HG03442 (cell line): ENCODE results near the gene UBAP1L.
"Not testable (repeated sequence)": the region's sequence is repeated elsewhere in the genome, so short reads cannot be mapped to it uniquely, and the experiment has no call there.

Source experiments
- ATAC-seq: cut with Tn5 transposase; IDR thresholded peaks from one replicate; pipeline ENCODE4 v1.9.1; 2021; ENCODE audit warnings: mild to moderate bottlenecking, moderate library complexity; ENCODE audit not compliant: unreplicated experiment

UBAP1L gene

DNA sequence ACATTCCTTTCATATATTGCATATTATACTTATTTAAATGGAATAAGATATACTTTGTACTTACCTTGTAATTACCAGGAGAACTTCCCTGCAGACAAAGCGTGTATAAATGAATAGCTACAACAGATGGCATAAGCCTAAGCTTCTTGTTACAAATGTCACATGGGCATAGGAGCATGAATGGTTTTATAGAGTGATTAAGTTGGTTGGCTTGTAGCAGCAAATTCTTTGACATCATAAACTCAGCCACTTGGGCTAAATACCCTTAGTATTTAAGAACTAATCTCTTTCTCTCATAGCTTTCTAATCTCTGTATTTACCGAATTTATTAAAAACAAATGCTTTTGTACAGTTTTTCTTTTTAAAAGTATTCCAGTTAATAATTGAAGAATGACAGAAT is at the start of gene UBAP1L:
Gene UBAP1L, minus strand, starts transcription at position 115 of the 400 bp plus-strand sequence. CDS start 8,985 bp downstream, outside the sequence.
- no peak for ATAC-seq

DNA sequence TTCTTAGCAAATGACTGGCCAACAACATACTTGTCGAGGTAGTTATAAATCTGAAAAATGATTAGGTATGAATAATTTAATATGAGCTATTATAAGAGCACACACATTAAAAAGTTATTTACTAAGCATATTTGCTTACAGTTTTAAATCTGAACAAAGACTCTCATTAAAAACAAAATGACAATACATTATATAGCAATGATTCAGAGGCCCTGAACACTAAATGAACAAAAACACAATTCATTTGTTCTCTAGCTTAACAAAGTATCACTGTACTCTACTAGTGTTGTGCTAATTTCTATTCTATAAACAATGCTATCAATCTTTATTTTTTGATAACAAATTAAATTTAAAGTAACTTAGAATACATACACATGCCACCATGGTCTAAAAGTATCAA is 49.1 kb upstream of the UBAP1L start:
- no peak for ATAC-seq

DNA sequence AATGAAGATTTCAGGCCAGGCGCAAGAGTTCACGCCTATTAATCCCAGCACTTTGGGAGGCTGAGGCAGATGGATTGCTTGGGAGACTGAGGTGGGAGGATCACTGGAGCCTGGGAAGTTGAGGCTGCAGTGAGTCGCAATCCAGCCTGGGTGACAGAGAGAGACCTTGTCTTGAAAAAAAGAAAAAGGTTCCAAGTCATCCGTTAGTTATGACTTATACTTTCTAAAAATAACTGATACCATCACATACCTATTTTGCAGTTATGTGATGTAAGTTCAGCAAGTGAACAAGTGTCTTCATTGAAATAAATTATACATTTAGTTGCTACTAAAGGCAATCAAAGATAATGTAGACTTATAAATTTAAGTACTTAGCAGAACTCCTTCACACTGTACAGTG is 48.0 kb upstream of the UBAP1L start:
- ATAC-seq, result no peak

DNA sequence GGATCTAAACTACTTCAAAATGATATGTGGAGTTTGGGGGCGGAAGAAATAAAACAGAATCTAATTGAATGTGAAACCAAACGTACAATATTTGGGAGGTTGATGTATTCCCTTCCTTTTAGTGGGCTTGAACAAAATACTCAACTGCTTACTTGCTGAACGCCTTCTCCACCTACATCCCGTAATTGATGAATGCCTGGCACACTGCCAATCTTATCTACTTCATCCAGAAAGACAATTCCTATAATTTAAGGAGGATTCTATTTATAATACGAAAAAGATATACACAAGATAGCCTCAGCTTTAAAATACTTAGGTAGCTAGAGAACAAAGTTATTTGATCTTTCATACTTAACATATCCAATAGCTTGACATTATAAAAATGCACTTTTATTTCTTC is 41.7 kb upstream of the UBAP1L start:
- no peak for ATAC-seq

DNA sequence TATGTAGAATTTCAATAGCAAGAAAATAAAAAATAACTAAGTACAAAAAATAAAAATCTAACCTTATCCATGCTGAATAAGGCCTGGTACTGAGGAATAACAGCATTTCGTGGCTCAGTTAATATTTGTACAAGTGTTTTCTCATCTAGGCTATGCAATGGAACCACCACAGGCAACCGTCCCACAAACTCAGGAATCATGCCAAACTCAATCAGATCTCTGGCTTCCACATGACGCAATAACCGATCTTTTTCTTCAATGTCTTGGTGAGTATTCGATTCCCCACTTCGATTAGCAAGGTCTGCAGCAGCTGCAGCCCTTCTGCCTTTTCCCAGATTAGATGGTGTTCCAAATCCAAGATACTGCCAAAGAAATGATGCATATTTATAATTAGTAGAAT is 39.7 kb upstream of the UBAP1L start:
- ATAC-seq, result no peak

DNA sequence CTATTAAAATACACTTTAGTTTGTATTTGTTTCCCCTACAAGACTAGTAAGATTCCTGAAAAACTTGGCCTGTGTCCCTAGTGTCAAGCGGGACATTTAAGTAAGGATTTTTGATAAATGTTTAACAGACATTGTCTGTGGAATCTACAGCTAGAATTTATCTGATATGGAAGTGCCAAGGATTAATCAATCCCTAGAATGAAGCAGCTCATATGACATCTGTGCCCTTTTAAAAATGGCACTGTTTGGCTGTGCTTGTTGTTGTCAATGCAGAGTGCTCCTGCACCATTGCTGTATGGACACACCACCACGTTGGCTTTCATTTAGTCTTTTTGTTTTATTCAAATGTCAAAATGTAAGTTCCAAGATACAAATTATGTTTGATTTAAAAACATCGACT is 32.9 kb upstream of the UBAP1L start:
- ATAC-seq, result no peak

DNA sequence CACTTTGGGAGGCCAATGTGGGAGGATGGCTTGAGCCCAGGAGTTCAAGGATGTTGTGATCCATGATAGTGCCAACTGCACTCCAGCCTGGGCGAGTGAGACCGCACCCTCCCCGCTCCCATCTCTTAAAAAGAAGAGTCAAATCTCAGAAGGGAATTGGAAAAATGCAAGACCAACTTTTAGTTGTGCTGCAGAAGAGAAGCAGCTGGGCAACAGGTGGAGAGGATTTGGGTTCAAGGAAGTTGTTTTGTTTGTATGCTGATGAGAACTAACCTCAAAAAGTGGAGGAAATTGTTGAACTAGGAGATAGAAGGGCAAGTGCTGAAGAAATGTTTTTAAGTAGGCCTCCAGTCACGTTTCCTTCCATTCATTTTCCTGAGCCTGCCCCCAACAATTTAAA is 31.4 kb upstream of the UBAP1L start:
- no peak for ATAC-seq

DNA sequence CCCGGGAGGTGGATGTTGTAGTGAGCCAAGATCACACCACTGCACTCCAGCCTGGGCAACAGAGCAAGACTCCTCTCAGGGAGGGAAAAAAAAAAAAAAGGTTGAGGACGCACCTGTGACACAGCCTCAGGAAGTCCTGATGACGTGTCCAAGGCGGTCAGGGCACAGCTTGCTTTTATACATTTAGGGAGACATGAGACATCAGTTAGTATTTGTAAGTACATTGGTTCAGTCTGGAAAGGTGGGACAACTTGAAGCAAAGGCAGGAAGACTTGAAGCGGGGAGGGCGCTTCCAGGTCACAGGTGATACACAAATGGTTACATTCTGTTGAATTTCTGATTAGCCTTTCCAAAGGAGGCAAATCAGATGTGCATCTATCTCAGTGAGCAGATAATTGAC is 23.6 kb upstream of the UBAP1L start:
- ATAC-seq, result not testable (repeated sequence)

DNA sequence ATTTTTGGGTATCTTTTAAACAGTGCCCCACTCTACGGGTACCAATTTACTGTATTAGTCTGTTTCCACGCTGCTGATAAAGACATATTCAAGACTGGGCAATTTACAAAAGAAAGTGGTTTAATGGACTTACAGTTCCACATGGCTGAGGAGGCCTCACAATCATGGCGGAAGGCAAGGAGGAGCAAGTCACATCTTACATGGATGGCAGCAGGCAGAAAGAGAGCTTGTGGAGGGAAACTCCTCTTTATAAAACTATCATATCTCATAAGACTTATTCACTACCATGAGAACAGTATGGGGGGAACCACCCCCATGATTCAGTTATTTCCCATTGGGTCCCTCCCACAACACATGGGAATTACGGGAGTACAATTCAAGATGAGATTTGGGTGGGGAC is 22.9 kb upstream of the UBAP1L start:
- ATAC-seq, result not testable (repeated sequence)

DNA sequence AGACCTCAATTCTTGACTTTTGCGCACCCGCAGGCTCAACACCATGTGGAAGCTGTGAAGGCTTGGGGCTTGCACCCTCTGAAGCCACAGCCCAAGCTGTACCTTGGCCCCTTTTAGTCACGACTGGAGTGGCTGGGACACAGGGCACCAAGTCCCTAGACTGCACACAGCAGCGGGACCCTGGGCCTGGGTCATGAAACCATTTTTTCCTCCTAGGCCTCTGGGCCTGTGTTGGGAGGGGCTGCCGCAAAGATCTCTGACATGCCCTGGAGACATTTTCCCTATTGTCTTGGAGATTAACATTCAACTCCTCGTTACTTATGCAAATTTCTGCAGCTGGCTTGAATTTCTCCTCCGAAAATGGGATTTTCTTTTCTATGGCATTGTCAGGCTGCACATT is 22.1 kb upstream of the UBAP1L start:
- ATAC-seq, result not testable (repeated sequence)

DNA sequence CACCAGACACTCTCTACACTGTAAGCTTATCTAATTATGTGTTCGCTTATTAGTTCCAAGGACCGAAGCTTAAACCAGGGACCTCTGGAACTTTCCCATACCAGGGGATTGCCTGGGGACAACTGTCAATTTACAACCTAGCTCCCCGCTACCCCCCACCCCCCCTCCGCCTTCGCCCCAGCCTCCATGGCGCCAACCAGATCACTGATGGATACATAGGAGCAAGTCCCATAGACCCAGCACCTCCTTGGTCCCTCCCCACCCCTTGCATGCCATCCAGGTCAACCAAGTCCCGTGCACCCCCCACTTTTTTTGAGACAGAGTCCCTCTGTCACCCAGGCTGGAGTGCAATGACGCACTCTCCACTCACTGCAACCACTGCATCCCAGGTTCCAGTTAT is 19.5 kb upstream of the UBAP1L start:
- ATAC-seq, result no peak

DNA sequence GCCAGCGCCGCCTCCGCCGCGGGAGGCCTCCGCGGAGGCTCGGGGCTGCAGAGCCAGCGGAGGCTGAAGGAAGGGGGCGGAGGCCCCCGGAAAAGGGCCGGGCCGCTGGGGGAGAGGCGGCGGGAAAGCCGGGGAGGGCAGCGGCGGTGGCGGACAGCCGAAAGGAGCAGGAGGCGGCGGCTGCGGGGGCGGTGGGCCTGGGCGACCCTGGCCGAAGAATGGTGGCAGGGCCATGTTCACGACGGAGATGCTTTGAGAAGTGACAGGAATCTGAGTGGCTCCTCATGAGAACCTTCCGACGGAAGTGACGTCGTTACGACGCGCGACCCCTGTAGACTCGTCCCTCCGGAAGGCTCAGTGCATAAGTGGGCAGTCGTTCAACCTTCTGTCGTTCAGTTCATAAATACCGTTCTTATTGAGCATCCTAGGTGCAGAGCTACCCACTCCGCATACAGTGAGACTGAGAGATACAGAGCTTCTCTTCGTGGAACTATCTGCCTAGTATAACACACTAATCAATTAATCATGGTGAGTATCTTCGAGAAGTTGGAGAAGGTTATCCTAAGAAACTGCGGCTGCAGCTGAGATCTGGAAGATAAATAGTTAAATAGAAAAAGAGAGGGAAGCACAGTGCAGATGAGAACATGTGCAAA is 18.7 kb upstream of the UBAP1L start, which contains the start of gene PDCD7:
Gene PDCD7, minus strand, starts transcription at position 261 of the 653 bp plus-strand sequence. Its CDS starts 27 bp downstream, at position 234.
- peak; percentile 86 for ATAC-seq

DNA sequence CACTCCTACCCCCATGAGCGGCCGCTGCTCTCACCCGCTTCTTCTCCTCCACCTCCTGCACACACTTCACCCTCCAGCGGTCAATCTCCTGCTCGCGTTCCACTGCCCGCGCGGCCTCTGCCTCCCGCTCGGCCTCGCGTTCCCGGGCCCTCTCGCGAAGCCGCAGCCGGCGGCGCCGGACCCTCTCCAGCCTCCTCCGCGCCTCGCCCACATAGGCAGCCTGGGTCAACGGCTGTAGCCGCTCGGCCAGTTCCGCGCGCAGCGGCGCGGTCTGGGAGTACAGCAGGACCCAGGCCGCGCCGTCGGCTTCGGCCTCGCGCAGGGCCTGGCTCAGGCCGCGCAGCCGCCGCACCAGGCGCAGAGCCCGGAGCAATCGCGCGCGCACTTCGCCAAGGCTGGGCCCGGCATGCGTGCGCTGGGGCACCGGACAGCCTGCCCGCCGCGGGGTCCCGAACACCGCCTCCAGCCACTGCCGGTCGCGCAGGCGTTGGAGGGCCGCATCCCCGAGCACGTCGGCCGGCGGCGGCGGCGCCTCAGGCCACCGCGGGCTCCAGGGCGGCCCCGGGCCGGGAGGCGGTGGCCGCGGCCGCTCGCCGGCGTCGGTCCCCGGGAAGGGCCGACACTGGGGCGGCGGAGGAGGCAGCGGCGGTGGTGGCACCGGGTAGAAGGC is 18.0 kb upstream of the UBAP1L start:
- ATAC-seq, result peak; percentile 34

DNA sequence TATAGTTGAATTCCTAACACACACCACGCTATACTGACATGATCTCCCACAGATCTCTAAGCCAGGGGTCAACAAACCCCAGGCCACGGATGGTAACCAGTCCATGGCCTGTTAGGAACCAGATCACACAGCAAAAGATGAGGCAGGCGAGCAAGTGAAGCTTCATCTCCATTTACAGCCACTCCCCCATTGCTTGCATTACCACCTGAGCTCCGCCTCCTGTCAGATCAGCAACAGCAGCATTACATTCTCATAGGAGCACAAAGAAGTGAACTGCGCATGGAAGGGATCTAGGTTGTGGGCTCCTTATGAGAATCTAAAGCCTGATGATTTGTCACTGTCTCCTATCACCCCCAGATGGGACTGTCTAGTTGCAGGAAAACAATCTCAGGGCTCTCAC is 15.9 kb upstream of the UBAP1L start:
- no peak for ATAC-seq

DNA sequence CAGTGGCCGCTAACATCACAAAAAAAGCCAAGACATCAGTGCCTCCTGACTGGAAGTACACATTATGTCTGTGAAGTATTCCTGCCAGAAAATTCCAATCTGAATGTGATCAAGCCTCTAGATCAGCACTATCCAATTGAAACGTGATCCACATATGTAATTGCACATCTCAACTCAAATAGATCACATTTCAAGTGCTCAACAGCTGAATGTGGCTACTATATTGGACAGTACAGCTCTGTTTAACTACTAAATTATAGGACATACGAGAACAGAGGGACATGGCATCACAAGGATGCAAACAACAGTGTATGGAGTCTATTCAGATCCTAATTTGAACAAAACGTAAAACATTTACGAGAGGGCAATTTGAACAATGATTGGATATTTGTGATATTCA is 542 bp upstream of the UBAP1L start:
- no peak for ATAC-seq

DNA sequence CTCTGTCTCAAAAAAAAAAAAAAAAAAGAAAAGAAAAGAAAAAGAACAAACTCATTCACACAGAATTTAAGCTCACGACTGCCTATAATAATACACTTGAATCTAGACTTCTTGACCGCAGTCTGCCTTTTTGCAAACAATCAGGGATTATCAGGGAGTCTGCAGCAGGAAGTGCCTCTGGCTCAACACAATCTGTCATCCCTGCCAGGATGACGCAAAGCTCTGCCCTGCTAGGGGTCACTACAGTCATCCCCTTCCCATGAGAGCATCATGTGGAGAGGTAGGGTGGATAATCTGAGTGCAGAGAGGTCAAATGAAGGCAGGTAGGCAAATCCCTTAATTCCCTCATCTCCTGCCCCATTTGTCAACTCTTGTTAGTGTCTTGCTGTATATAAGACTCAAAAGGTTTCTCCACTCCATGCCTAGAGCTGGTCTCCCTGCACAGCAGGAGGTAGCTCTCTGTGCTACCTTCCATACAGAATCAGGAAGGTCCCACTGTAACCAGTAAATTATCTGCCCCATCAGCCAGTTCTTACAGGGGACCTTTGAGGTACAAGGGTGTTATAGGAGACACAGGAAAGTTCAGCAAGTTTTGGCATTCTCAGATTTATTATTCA is 4.2 kb downstream of the UBAP1L start:
- no peak for ATAC-seq

DNA sequence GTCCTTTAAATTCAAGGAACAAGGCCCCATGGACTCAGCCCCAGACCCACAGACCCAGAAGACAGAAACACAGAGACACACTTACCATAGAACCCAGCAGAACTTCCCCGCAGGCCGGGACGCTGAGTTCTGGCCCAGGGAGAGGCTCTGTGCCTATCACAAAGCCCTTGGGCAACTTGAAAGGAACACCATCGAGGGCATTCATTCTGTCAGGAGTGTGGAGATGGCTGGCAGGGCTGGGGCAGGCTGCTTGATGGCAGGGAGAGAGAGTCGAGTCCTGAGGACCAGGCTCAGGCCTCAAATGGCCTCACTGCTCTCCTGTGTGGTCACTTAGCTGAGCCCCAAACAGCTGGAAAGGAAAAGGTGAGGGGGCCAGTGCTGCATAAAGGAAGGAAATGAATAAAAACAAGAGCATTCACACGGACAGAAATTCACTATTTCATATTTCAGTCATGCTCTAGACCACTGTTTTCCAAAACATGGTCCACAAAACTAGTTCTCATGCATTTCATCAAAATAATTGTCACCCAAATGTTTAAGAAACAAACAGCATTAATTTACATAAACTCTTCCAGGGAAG is 8.9 kb downstream of the UBAP1L start:
- no peak for ATAC-seq

DNA sequence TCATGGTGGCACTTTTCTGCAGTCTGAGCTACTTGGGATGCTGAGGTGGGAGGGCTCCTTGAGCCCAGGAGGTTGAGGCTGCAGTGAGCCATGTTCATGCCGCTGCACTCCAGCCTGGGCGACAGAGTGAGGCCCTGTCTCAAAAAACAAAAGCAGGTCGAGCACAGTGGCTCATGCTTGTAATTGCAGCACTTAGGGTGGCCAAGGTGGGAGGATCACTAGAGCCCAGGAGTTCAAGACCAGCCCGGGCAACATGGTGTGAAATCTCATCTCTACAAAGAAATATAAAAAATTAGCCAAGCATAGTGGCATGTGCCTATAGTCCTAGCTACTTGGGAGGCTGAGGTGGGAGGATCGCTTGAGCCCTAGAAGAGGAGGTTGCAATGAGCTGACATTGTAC is 10.0 kb downstream of the UBAP1L start:
- no peak for ATAC-seq

DNA sequence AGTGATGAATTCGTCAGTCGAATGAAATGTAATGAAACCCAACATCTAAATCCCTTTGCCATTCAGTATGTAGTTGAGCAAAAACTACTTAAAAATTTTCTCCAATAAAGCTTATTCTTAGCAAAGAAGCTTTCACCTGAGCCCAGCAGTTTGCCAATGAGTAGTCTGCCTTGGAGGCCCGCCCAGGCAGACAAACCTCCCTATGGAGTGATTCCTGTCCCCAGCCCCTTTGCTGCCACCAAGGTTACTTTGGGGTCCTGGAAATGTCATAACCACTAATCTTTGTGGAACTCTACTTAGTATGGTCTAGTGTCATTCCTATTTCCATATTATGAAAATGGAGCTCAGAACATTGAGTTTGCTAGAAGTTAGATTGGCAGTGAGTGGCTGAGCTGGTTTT is 12.1 kb downstream of the UBAP1L start:
- ATAC-seq, result no peak

DNA sequence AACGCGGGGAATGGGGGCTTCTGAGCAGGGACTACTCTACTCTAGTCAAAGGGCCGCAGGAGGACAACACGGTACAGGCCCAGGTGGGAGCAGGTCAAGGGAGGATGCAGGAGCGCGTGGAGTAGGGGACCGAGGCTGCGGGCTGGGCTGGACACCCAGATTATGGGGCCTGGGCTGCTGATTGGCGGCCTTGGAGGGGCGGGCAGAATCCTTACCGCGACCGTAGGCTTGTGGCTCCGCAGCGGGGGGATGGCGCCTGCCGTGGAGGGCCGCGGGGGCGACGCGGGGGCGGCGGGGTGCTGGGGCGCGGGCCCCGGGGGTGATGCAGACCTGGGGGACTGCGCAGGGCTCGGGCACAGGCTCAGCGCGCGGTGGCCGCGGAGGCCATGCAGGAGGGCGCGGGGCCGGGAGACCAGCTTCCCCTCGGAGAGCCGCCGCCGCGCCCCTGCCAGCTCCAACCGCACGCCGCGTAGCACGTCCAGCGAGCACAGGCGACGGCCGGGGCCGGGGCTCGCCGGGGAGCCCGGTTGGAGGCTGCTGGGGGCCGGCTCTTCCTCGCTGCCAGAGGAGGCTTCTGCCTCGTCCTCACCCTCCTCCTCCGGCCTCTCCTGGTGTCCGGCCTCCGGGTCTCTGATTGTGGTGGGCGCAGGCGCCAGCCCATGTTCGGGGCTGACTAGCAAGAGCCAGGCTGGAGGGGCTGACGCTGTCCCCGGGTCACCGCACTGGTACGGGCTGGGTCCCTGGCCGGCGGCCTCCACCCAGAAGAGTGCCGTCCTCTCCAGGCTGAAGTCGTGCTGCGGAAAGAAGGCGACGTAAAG is 12.9 kb downstream of the UBAP1L start:
- no peak for ATAC-seq

DNA sequence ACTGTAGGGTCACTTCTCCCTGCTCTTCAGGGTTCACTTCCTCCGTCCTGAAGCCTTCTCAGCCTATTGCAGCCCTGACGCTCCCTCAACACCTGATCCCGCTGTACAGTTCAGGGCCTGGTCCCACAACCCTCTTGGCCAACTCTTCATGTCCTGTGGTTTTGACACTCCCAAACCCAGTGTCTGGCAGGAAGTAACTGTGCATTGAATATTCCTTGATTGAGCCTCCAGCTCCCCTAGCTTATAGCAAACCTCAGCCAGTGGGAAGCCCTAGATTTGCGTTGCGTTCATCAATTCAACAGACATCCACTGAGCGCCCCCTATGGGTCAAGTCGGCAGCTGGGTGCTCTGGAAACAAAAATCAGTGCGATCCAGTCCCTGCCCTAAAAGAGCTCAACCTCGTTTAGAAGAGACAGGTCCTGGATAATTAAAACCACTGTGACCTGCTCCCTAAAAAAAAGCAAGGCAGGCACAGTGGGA is 13.5 kb downstream of the UBAP1L start:
- ATAC-seq, result no peak
